ENCODE results near the gene ADGRG4. TPM values are rescaled to one million over a fixed set of nuclear protein-coding genes. Genes with fewer than 3 reads are reported as not detected.

ADGRG4 gene
- total RNA-seq, 2 experiments from 2014 or later: not detected

- DNase-seq (no peak), ATAC-seq (ENCODE audit: poor library complexity) (no peak)
- Histone ChIP-seq H3K9me3 (ENCODE audit: control insufficient read depth in 1 of 2, insufficient read depth in 1 of 2, low read length in 2 of 2) (no peaks in the 10 kb centered on the region), H3K27me3 (ENCODE audit: control insufficient read depth in 1 of 2, insufficient read depth in 2 of 2, low read length in 2 of 2) (no peaks in the 10 kb centered on the region), H3K4me3 (ENCODE audit: low read length) (no peak overlapping the region), H3K4me1 (ENCODE audit: insufficient read depth, low read length) (no peaks in the 10 kb centered on the region), H3K36me3 (ENCODE audit: insufficient read depth, low read length) (no peaks in the 10 kb centered on the region), H3K27ac (ENCODE audit: low read depth in 1 of 2, low read length in 2 of 2) (no peak overlapping the region)
- no peak overlapping the region for H3K27ac Mint-ChIP-seq
- H3K27me3 Mint-ChIP-seq: peaks cover 4% of the 10 kb centered on the region
- no peak for TF ChIP-seq CTCF (IDR thresholded peaks at IDR 0.05)
- no peaks in the 10 kb centered on the region for H3K9me3 Mint-ChIP-seq
- POLR2A ChIA-PET: no interaction called here
- no peak overlapping the region for H3K4me3 Mint-ChIP-seq
- H3K4me1 Mint-ChIP-seq (ENCODE audit: low read depth): no peaks in the 10 kb centered on the region
- CTCF ChIA-PET: no interaction called here
- H3K36me3 Mint-ChIP-seq (ENCODE audit: low read depth): no peaks in the 10 kb centered on the region
- intact Hi-C loops (cut with DNase I, micrococcal nuclease): no loop called here
Measured at GRCh38 chrX:136405126-136405525, 104.4 kb downstream of the ADGRG4 start.

- no peak for TF ChIP-seq CTCF (IDR thresholded peaks at IDR 0.05)
- H3K27ac ChIP-seq (ENCODE audit: low read depth in 1 of 2, low read length in 2 of 2): no peak overlapping the region
- Mint-ChIP-seq H3K27me3 (peaks cover 3% of the 10 kb centered on the region), H3K36me3 (ENCODE audit: low read depth) (no peaks in the 10 kb centered on the region), H3K4me3 (no peak overlapping the region), H3K4me1 (ENCODE audit: low read depth) (no peaks in the 10 kb centered on the region), H3K9me3 (no peaks in the 10 kb centered on the region), H3K27ac (no peak overlapping the region)
- H3K4me3 ChIP-seq (ENCODE audit: low read length): no peak overlapping the region
- no peak for ATAC-seq (ENCODE audit: poor library complexity)
- POLR2A ChIA-PET: no interaction called here
- no peaks in the 10 kb centered on the region for H3K4me1 ChIP-seq (ENCODE audit: insufficient read depth, low read length)
- H3K36me3 ChIP-seq (ENCODE audit: insufficient read depth, low read length): no peaks in the 10 kb centered on the region
- CTCF ChIA-PET: no interaction called here
- H3K9me3 ChIP-seq (ENCODE audit: control insufficient read depth in 1 of 2, insufficient read depth in 1 of 2, low read length in 2 of 2): no peaks in the 10 kb centered on the region
- intact Hi-C loops (cut with DNase I, micrococcal nuclease): no loop called here
- H3K27me3 ChIP-seq (ENCODE audit: control insufficient read depth in 1 of 2, insufficient read depth in 2 of 2, low read length in 2 of 2): no peaks in the 10 kb centered on the region
- no peak for DNase-seq
Measured at GRCh38 chrX:136417806-136418205, 117.0 kb downstream of the ADGRG4 start.

DNA sequence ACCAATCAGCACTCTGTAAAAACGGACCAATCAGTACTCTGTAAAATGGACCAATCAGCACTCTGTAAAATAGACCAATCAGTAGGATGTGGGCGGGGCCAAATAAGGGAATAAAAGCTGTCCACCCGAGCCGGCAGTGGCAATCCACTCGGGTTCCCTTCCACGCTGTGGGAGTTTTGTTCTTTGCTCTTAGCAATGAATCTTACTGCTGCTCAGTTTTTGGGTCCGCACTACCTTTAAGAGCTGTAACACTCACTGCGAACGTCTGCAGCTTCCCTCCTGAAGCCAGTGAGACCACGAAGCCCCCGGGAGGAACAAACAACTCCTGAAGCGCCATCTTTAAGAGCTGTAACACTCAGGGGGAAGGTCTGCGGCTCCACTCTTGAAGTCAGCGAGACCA lies 120.6 kb downstream of the ADGRG4 start:
- Mint-ChIP-seq H3K27me3 (no peaks in the 10 kb centered on the region), H3K27ac (no peak overlapping the region), H3K36me3 (ENCODE audit: low read depth) (no peaks in the 10 kb centered on the region), H3K9me3 (no peaks in the 10 kb centered on the region), H3K4me1 (ENCODE audit: low read depth) (no peaks in the 10 kb centered on the region), H3K4me3 (no peak overlapping the region)
- ChIA-PET POLR2A (no interaction called here), CTCF (no interaction called here)
- no peak overlapping the region for H3K27ac ChIP-seq (ENCODE audit: low read depth in 1 of 2, low read length in 2 of 2)
- H3K4me3 ChIP-seq (ENCODE audit: low read length): no peak overlapping the region
- DNase-seq (no peak), ATAC-seq (ENCODE audit: poor library complexity) (no peak)
- H3K27me3 ChIP-seq (ENCODE audit: control insufficient read depth in 1 of 2, insufficient read depth in 2 of 2, low read length in 2 of 2): no peaks in the 10 kb centered on the region
- intact Hi-C loops (cut with DNase I, micrococcal nuclease): no loop called here
- no peaks in the 10 kb centered on the region for H3K4me1 ChIP-seq (ENCODE audit: insufficient read depth, low read length)
- TF ChIP-seq CTCF (IDR thresholded peaks at IDR 0.05): no peak
- no peaks in the 10 kb centered on the region for H3K36me3 ChIP-seq (ENCODE audit: insufficient read depth, low read length)
- no peaks in the 10 kb centered on the region for H3K9me3 ChIP-seq (ENCODE audit: control insufficient read depth in 1 of 2, insufficient read depth in 1 of 2, low read length in 2 of 2)

Data from CD4-positive, alpha-beta T cell (primary cell).